IMR-90 (cell line): ENCODE data around the gene DCTD. TPM values are rescaled to one million over a fixed set of nuclear protein-coding genes. Genes with fewer than 3 reads are reported as not detected.

Source experiments
- ATAC-seq: fragments of 200-7000 bp; cut with Tn5 transposase; 2 replicates; pipeline ENCODE4 v1.9.1; 2020; ENCODE audit warnings: low read depth, mild to moderate bottlenecking, moderate library complexity
- BruUV-seq: library from RNA; stranded (reverse); fragments of 400-500 nt; replicated peaks from 2 replicates; lab custom pipeline; 2021; lab: Mats Ljungman, UMichigan
- CTCF ChIA-PET: fragments of 300-600 bp; formaldehyde crosslinking; extraction: SDS; loops from one replicate; lab custom pipeline; 2021; ENCODE audit warnings: antibody characterized with exemption; lab: Yijun Ruan, JAX
- POLR2A ChIA-PET: fragments of 300-600 bp; sonication (Branson Sonifier 250); formaldehyde crosslinking; loops from one replicate; lab custom pipeline; 2022; ENCODE audit warnings: antibody characterized with exemption; ENCODE audit not compliant: unreplicated experiment; lab: Charles Lee
- DNase-seq: peaks from one replicate; pipeline ENCODE4 v3.0.0; 2013
- H2AFZ ChIP-seq: replicated peaks from 2 replicates; pipeline ENCODE3; 2013; ENCODE audit warnings: low read length, mild to moderate bottlenecking; ENCODE audit not compliant: poor library complexity
- H2AK5ac ChIP-seq: 2 replicates; pipeline ENCODE4 v1.6.1; 2013; ENCODE audit warnings: low read depth, low read length, inconsistent platforms
- H2AK9ac ChIP-seq: replicated peaks from 2 replicates; pipeline ENCODE3; 2013; ENCODE audit warnings: mild to moderate bottlenecking, low read depth, low read length, moderate library complexity; ENCODE audit not compliant: poor library complexity
- H2BK120ac ChIP-seq: 2 replicates; pipeline ENCODE4 v1.6.1; 2013; ENCODE audit warnings: low read depth, low read length, inconsistent platforms
- H2BK15ac ChIP-seq: 3 replicates; pipeline ENCODE4 v1.6.1; 2013; ENCODE audit warnings: low read depth, low read length, inconsistent platforms
- H2BK20ac ChIP-seq: 2 replicates; pipeline ENCODE4 v1.6.1; 2013; ENCODE audit warnings: low read depth, mild to moderate bottlenecking, inconsistent platforms, low read length, moderate library complexity
- H2BK5ac ChIP-seq: 2 replicates; pipeline ENCODE4 v1.6.1; 2013; ENCODE audit warnings: mild to moderate bottlenecking, low read depth, low read length, inconsistent platforms; ENCODE audit not compliant: poor library complexity, severe bottlenecking
- H3K14ac ChIP-seq: replicated peaks from 2 replicates; pipeline ENCODE4 v1.6.1; 2013; ENCODE audit warnings: low read depth, low read length, inconsistent platforms
- H3K18ac ChIP-seq: 2 replicates; pipeline ENCODE4 v1.6.1; 2013; ENCODE audit warnings: low read depth, low read length, control low read depth
- H3K23ac ChIP-seq: 2 replicates; pipeline ENCODE4 v1.6.1; 2013; ENCODE audit warnings: low read depth, low read length, inconsistent platforms
- H3K27ac ChIP-seq: 2 replicates; pipeline ENCODE4 v1.5.1; 2013; ENCODE audit warnings: mild to moderate bottlenecking, control low read depth, low read length; ENCODE audit not compliant: insufficient read depth
- H3K27me3 ChIP-seq: 2 replicates; pipeline ENCODE4 v1.6.1; 2013; ENCODE audit warnings: low read length; ENCODE audit not compliant: control insufficient read depth, insufficient read depth
- H3K36me3 ChIP-seq: 2 replicates; pipeline ENCODE4 v1.6.1; 2013; ENCODE audit warnings: low read length, mixed read lengths; ENCODE audit not compliant: control insufficient read depth, insufficient read depth
- H3K4ac ChIP-seq: 2 replicates; pipeline ENCODE4 v1.6.1; 2013; ENCODE audit warnings: low read depth, low read length, inconsistent platforms
- H3K4me1 ChIP-seq: 2 replicates; pipeline ENCODE4 v1.6.1; 2013; ENCODE audit warnings: low read length, mixed read lengths; ENCODE audit not compliant: control insufficient read depth, insufficient read depth
- H3K4me2 ChIP-seq: 2 replicates; pipeline ENCODE4 v1.6.1; 2013; ENCODE audit warnings: low read depth, mild to moderate bottlenecking, control low read depth, low read length, moderate library complexity
- H3K4me3 ChIP-seq: 2 replicates; pipeline ENCODE4 v1.5.1; 2013; ENCODE audit warnings: low read depth, mild to moderate bottlenecking, control low read depth, low read length, moderate library complexity; ENCODE audit not compliant: insufficient read depth
- H3K56ac ChIP-seq: 2 replicates; pipeline ENCODE4 v1.6.1; 2013; ENCODE audit warnings: low read length, inconsistent platforms; ENCODE audit not compliant: insufficient read depth; ENCODE audit errors: extremely low read depth
- H3K79me1 ChIP-seq, 2 experiments: 2 replicates each; pipeline ENCODE4 v1.6.1; 2013; ENCODE audit warnings: low read length in 2 of 2, inconsistent platforms in 1 of 2, low read depth in 1 of 2
- H3K9ac ChIP-seq: 2 replicates; pipeline ENCODE4 v1.6.1; 2013; ENCODE audit warnings: low read depth, low read length, control low read depth
- H3K9me1 ChIP-seq: 2 replicates; pipeline ENCODE4 v1.6.1; 2013; ENCODE audit warnings: low read length, inconsistent platforms; ENCODE audit not compliant: insufficient read depth
- H3K9me3 ChIP-seq: 2 replicates; pipeline ENCODE4 v1.6.1; 2013; ENCODE audit warnings: low read length; ENCODE audit not compliant: control insufficient read depth, insufficient read depth
- H4K20me1 ChIP-seq: 2 replicates; pipeline ENCODE4 v1.6.1; 2013; ENCODE audit warnings: low read length, inconsistent platforms; ENCODE audit not compliant: insufficient read depth
- H4K5ac ChIP-seq: 2 replicates; pipeline ENCODE4 v1.6.1; 2013; ENCODE audit warnings: mild to moderate bottlenecking, low read depth, low read length, control low read depth
- H4K8ac ChIP-seq, 2 experiments: 2 replicates each; pipeline ENCODE4 v1.6.1; 2013; ENCODE audit warnings: low read depth in 2 of 2, low read length in 2 of 2, control low read depth in 1 of 2, inconsistent platforms in 1 of 2
- H4K91ac ChIP-seq: 2 replicates; pipeline ENCODE4 v1.6.1; 2013; ENCODE audit warnings: low read depth, low read length, inconsistent platforms; ENCODE audit not compliant: insufficient read depth
- BHLHE40 ChIP-seq: fragments of 150-350 bp; IDR thresholded peaks from 2 replicates; pipeline ENCODE4 v1.6.1; 2016; ENCODE audit warnings: mild to moderate bottlenecking, low read depth, low read length
- CHD1 ChIP-seq: IDR thresholded peaks from 2 replicates; pipeline ENCODE4 v1.6.1; 2012; ENCODE audit warnings: low read depth, low read length, improper control_type of control experiment
- FOS ChIP-seq: fragments of 150-350 bp; IDR thresholded peaks from 2 replicates; pipeline ENCODE4 v1.6.1; 2016; ENCODE audit warnings: low read depth, low read length
- MAFK ChIP-seq: IDR thresholded peaks from 2 replicates; pipeline ENCODE4 v1.6.1; 2012; ENCODE audit warnings: low read depth, low read length, improper control_type of control experiment
- NFE2L2 ChIP-seq: fragments of 150-350 bp; IDR thresholded peaks from 2 replicates; pipeline ENCODE4 v1.6.1; 2016; ENCODE audit warnings: low read depth, mild to moderate bottlenecking, low read length
- POLR2A ChIP-seq: IDR thresholded peaks from 2 replicates; pipeline ENCODE4 v1.6.1; 2012; ENCODE audit warnings: mild to moderate bottlenecking, low read depth, low read length
- RAD21 ChIP-seq: IDR thresholded peaks from 2 replicates; pipeline ENCODE4 v1.6.1; 2012; ENCODE audit warnings: low read length, improper control_type of control experiment
- RCOR1 ChIP-seq: IDR thresholded peaks from 2 replicates; pipeline ENCODE4 v1.6.1; 2012; ENCODE audit warnings: mild to moderate bottlenecking, low read length, improper control_type of control experiment; ENCODE audit not compliant: insufficient replicate concordance
- SMC3 ChIP-seq: fragments of 150-350 bp; IDR thresholded peaks from 2 replicates; pipeline ENCODE4 v1.6.1; 2016; ENCODE audit warnings: low read depth, mild to moderate bottlenecking, antibody characterized with exemption, low read length, moderate library complexity
- WGBS, 2 experiments: methylation state at CpG; one replicate each; pipeline versions ENCODE4 v1.1.5 to v1.1.7; 2013; ENCODE audit warnings: missing lambda C conversion rate in 2 of 2; ENCODE audit not compliant: insufficient read length in 1 of 2; ENCODE audit errors: extremely low coverage in 2 of 2; 5-methylcytosine and 5-hydroxymethylcytosine counted together
- dilution Hi-C: fragments of 300-500 bp; cut with HindIII; formaldehyde crosslinking; loops from one replicate; pipeline ENCODE4 v1.14.3; 2018; ENCODE audit warnings: low sequenced_read_pairs; ENCODE audit not compliant: unreplicated experiment
- in situ Hi-C: fragments of 300-500 bp; cut with MboI; formaldehyde crosslinking; loops from 3 replicates; pipeline ENCODE4 v1.14.3; 2019; ENCODE audit warnings: low sequenced_read_pairs, inconsistent platforms, mixed read lengths
- intact Hi-C: fragments of 100-400 bp; cut with micrococcal nuclease; formaldehyde crosslinking; loops from 2 replicates; pipeline ENCODE4 v1.10.0; 2022
- polyA plus RNA-seq, 3 experiments: library from polyadenylated mRNA; depleted of rRNA; stranded (reverse); fragments of >200 nt; gene quantifications; 2 replicates each; pipeline ENCODE4 v1.2.3, GENCODE V29; 2012; ENCODE audit warnings: low replicate concordance in 1 of 3
- total RNA-seq: library from RNA; depleted of rRNA; stranded (reverse); fragments of >200 nt; gene quantifications from 2 replicates; pipeline ENCODE4 v1.2.3, GENCODE V29; 2012
- TF ChIP-seq, protein P1 (sequence below): fragments of 150-350 bp; IDR thresholded peaks from 2 replicates; pipeline ENCODE4 v1.6.1; 2017; ENCODE audit warnings: mild to moderate bottlenecking, antibody characterized with exemption, low read length, low read depth
- TF ChIP-seq, protein P2 (sequence below): conservative IDR thresholded peaks from 2 replicates; pipeline ENCODE4 v1.5.1; 2012; ENCODE audit warnings: mild to moderate bottlenecking, low read depth, low read length, improper control_type of control experiment

The DCTD gene
- total and polyA plus RNA-seq, 2 of the 4 experiments (the other 2 are of a cell fraction) = 90.3 to 127 TPM

DNA sequence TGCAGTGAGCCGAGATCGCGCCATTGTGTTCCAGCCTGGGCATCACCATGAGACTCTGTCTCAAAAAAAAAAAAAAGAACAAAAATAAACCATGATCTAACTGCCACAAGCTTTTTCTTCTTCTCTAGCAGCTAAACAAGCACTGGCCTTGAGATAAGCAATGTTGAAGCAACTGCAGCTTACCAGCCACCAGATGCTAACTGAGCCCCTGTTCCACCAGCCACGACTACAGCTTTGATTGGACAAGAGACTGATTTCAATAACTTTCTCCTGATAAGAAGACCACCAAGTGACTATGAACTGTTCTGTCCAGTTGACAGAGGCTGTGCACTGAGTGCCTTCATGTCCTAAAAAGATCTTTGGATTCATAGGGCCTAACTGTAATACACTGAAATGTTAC, 58.5 kb downstream of the DCTD start:
- Histone ChIP-seq H3K9me3 (peaks cover 4% of the 10 kb centered on the region; the same call in 1 of the 2 replicates), H3K4ac (no peak overlapping the region), H3K4me3 (no peak overlapping the region), H2AK9ac (no peak overlapping the region), H2BK15ac (no peak overlapping the region), H4K5ac (no peak overlapping the region), H2BK5ac (no peak overlapping the region), H3K18ac (no peak overlapping the region), H4K91ac (no peak overlapping the region), H3K14ac (no peak overlapping the region), H2AK5ac (no peak overlapping the region), H3K36me3 (no peaks in the 10 kb centered on the region), H3K4me1 (no peaks in the 10 kb centered on the region), H3K23ac (no peak overlapping the region), H3K56ac (no peak overlapping the region), H4K8ac (no peak overlapping the region), H4K20me1 (no peaks in the 10 kb centered on the region), H3K79me1 (no peaks in the 10 kb centered on the region), H2BK120ac (no peak overlapping the region), H3K9me1 (no peaks in the 10 kb centered on the region), H3K27me3 (peaks cover 1% of the 10 kb centered on the region), H3K9ac (no peak overlapping the region), H3K27ac (no peak overlapping the region), H2BK20ac (no peak overlapping the region), H2AFZ (no peak overlapping the region), H3K4me2 (no peak overlapping the region)
- dilution Hi-C loops = no loop called here
- CTCF ChIA-PET = no interaction called here
- in situ Hi-C loops = no loop called here
- POLR2A ChIA-PET = no interaction called here
- 50% methylated on average over 1 of the region's 4 CpGs; no CpG with 5 or more reads in 1 of the 2 experiments for WGBS, 2 experiments
- TF ChIP-seq CHD1 (no peak), SMC3 (no peak), FOS (no peak), NFE2L2 (no peak), MAFK (no peak), BHLHE40 (no peak), RCOR1 (no peak), RAD21 (no peak), POLR2A (no peak)
- TF ChIP-seq, protein P1, sequence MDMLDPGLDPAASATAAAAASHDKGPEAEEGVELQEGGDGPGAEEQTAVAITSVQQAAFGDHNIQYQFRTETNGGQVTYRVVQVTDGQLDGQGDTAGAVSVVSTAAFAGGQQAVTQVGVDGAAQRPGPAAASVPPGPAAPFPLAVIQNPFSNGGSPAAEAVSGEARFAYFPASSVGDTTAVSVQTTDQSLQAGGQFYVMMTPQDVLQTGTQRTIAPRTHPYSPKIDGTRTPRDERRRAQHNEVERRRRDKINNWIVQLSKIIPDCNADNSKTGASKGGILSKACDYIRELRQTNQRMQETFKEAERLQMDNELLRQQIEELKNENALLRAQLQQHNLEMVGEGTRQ = no peak
- TF ChIP-seq, protein P2, sequence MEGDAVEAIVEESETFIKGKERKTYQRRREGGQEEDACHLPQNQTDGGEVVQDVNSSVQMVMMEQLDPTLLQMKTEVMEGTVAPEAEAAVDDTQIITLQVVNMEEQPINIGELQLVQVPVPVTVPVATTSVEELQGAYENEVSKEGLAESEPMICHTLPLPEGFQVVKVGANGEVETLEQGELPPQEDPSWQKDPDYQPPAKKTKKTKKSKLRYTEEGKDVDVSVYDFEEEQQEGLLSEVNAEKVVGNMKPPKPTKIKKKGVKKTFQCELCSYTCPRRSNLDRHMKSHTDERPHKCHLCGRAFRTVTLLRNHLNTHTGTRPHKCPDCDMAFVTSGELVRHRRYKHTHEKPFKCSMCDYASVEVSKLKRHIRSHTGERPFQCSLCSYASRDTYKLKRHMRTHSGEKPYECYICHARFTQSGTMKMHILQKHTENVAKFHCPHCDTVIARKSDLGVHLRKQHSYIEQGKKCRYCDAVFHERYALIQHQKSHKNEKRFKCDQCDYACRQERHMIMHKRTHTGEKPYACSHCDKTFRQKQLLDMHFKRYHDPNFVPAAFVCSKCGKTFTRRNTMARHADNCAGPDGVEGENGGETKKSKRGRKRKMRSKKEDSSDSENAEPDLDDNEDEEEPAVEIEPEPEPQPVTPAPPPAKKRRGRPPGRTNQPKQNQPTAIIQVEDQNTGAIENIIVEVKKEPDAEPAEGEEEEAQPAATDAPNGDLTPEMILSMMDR = no peak
- intact Hi-C loops = no loop called here
- no peak for ATAC-seq
- no TSS peak for BruUV-seq
- no peak for DNase-seq
